Hepatocyte (in vitro differentiated cells): ENCODE results near the gene HSDL1.

Experiments used
- EZH2 ChIP-seq: fragments of 200-600 bp; sonication (generic); IDR thresholded peaks from 2 replicates; pipeline ENCODE4 v1.6.1; 2016; ENCODE audit warnings: antibody characterized with exemption, mild to moderate bottlenecking, borderline replicate concordance
- EZH2phosphoT487 ChIP-seq: fragments of 200-600 bp; sonication (generic); IDR thresholded peaks from one replicate; pipeline ENCODE4 v1.6.1; 2018; ENCODE audit warnings: antibody characterized with exemption, mild to moderate bottlenecking, low read depth, moderate library complexity; ENCODE audit not compliant: unreplicated experiment, severe bottlenecking
- TF ChIP-seq, protein P1 (sequence below): fragments of 200-600 bp; sonication (generic); IDR thresholded peaks from 2 replicates; pipeline ENCODE4 v1.5.1; 2016; ENCODE audit warnings: antibody characterized with exemption, mild to moderate bottlenecking; ENCODE audit not compliant: poor library complexity

DNA sequence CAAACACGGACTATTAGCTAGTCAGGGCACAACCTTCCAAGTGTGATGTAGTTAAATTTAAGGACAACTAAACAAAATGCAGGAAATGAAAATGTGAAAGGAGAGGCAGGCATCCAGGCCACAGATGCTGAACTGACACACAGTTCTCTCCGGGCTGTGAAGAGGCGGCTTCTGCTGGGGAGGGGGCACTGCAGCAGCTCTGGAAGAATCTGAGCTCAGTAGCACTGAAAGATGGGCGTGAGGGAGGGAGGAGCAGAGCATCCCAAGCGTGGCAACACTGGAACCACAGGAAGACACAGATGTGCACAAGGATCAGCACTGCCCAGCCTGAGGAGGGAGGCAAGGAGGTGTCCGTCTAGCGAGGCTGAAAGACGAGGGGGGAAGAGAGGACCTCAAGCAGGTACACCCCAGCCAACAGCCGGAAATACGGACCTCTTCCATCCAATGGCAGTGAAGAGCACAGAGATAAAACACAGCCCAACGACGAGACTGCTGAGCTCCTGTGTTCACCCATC lies 39.6 kb downstream of the HSDL1 start:
- TF ChIP-seq, protein P1, sequence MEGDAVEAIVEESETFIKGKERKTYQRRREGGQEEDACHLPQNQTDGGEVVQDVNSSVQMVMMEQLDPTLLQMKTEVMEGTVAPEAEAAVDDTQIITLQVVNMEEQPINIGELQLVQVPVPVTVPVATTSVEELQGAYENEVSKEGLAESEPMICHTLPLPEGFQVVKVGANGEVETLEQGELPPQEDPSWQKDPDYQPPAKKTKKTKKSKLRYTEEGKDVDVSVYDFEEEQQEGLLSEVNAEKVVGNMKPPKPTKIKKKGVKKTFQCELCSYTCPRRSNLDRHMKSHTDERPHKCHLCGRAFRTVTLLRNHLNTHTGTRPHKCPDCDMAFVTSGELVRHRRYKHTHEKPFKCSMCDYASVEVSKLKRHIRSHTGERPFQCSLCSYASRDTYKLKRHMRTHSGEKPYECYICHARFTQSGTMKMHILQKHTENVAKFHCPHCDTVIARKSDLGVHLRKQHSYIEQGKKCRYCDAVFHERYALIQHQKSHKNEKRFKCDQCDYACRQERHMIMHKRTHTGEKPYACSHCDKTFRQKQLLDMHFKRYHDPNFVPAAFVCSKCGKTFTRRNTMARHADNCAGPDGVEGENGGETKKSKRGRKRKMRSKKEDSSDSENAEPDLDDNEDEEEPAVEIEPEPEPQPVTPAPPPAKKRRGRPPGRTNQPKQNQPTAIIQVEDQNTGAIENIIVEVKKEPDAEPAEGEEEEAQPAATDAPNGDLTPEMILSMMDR: no peak
- TF ChIP-seq EZH2 (no peak), EZH2phosphoT487 (no peak)
